Measurements from ENCODE around the gene ACOD1.
"Not testable (repeated sequence)": the region's sequence is repeated elsewhere in the genome, so short reads cannot be mapped to it uniquely, and the experiment has no call there.

The ACOD1 gene

DNA sequence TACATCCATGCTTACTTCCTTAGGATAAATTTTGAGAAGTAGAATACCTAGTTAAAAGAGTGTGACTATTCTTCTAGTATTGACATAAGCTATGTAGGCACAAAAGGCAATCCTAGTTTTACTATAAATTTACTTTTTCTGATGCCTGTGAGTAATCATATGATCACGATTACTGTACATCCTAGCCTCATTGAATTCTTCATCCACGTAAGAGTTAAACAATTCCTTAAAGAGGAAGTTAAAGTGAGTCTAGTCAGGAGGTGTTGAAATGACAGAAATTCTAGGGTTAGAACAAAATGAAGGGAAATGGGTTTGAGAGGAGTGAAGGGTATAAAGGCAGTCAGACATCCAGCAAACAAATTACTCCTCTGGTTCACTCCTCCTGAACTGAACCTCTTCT, at the start of gene ACOD1:
Gene ACOD1 (plus strand): TSS at position 363 of the 400 bp plus-strand sequence. CDS start 48 bp downstream, outside the sequence.
- Histone ChIP-seq H3K36me3 (ENCODE audit: insufficient read depth, insufficient read length, low read length) (no peaks in the 10 kb centered on the region), H3K9me3 (ENCODE audit: insufficient read depth, low read length) (no peaks in the 10 kb centered on the region), H3K4me1 (ENCODE audit: insufficient read depth, insufficient read length) (no peaks in the 10 kb centered on the region), H3K4me3 (ENCODE audit: insufficient read length, low read depth) (no peak within 1 kb of the TSS), H3K27me3 (ENCODE audit: insufficient read depth, insufficient read length) (no peaks in the 10 kb centered on the region), H3K9ac (ENCODE audit: insufficient read length, low read depth) (no peak within 1 kb of the TSS)
- TF ChIP-seq SUZ12 (IDR thresholded peaks at IDR 0.05; ENCODE audit: extremely low read depth, insufficient read depth, insufficient read length) (no peak), ZNF274 (IDR thresholded peaks at IDR 0.05; ENCODE audit: low read depth, low read length) (no peak), YY1 (IDR thresholded peaks at IDR 0.05; ENCODE audit: insufficient read depth, insufficient read length) (no peak)
- no peak for DNase-seq (ENCODE audit: low read depth, low spot score)

DNA sequence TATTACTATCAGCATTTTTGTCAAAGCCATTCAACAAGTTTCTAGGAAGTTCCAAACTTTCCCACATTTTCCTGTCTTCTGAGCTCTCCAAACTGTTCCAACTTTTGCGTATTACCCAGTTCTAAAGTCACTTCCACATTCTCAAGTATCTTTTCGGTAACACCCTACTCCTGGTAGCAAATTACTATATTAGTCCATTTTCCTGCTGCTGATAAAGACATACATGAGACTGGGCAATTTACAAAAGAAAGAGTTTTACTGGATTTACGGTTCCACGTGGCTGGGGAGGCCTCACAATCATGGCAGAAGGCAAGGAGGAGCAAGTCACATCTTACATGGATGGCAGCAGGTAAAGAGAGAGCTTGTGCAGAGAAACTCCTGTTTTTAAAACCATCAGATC, 49.2 kb upstream of the ACOD1 start:
- H3K9me3 ChIP-seq (ENCODE audit: insufficient read depth, low read length); H3K27me3 ChIP-seq (ENCODE audit: insufficient read depth, insufficient read length); H3K4me1 ChIP-seq (ENCODE audit: insufficient read depth, insufficient read length); H3K9ac ChIP-seq (ENCODE audit: insufficient read length, low read depth); H3K4me3 ChIP-seq (ENCODE audit: insufficient read length, low read depth); H3K36me3 ChIP-seq (ENCODE audit: insufficient read depth, insufficient read length, low read length); DNase-seq (ENCODE audit: low read depth, low spot score): not testable (repeated sequence)

GRCh38 chr13:76903544-76904162, 44.7 kb upstream of the ACOD1 start:
- no peak for TF ChIP-seq ZNF274 (IDR thresholded peaks at IDR 0.05; ENCODE audit: low read depth, low read length)
- TF ChIP-seq SUZ12 (IDR thresholded peaks at IDR 0.05; ENCODE audit: extremely low read depth, insufficient read depth, insufficient read length) = no peak
- no peak for TF ChIP-seq YY1 (IDR thresholded peaks at IDR 0.05; ENCODE audit: insufficient read depth, insufficient read length)
- Histone ChIP-seq H3K36me3 (ENCODE audit: insufficient read depth, insufficient read length, low read length) (no peaks in the 10 kb centered on the region), H3K9ac (ENCODE audit: insufficient read length, low read depth) (no peak overlapping the region), H3K9me3 (ENCODE audit: insufficient read depth, low read length) (no peaks in the 10 kb centered on the region), H3K27me3 (ENCODE audit: insufficient read depth, insufficient read length) (no peaks in the 10 kb centered on the region), H3K4me1 (ENCODE audit: insufficient read depth, insufficient read length) (no peaks in the 10 kb centered on the region), H3K4me3 (ENCODE audit: insufficient read length, low read depth) (no peak overlapping the region)
- DNase-seq (ENCODE audit: low read depth, low spot score) = peak; percentile 78

DNA sequence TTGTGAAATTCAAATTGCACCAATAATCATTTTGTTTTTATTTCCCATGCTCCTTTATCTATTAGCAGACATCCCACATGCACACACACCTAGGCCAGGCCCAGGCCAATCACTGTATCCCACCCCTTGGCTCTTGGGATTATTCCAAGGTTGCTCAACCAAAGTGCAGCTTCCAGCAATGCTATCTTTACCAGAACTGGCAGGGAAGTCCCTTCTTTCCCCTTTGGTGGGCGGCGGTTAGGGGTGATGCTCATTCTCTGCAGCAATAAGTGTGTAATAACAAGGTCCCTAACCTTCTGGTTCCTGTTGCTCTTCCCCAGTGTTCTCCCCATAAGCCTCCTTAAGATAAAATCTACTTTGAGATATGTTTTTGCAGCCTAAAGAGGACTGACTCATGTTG, 43.8 kb upstream of the ACOD1 start:
- H3K36me3 ChIP-seq (ENCODE audit: insufficient read depth, insufficient read length, low read length) = no peaks in the 10 kb centered on the region
- H3K27me3 ChIP-seq (ENCODE audit: insufficient read depth, insufficient read length) = no peaks in the 10 kb centered on the region
- no peak overlapping the region for H3K4me3 ChIP-seq (ENCODE audit: insufficient read length, low read depth)
- TF ChIP-seq SUZ12 (IDR thresholded peaks at IDR 0.05; ENCODE audit: extremely low read depth, insufficient read depth, insufficient read length) (no peak), ZNF274 (IDR thresholded peaks at IDR 0.05; ENCODE audit: low read depth, low read length) (no peak), YY1 (IDR thresholded peaks at IDR 0.05; ENCODE audit: insufficient read depth, insufficient read length) (no peak)
- H3K9me3 ChIP-seq (ENCODE audit: insufficient read depth, low read length) = no peaks in the 10 kb centered on the region
- no peaks in the 10 kb centered on the region for H3K4me1 ChIP-seq (ENCODE audit: insufficient read depth, insufficient read length)
- H3K9ac ChIP-seq (ENCODE audit: insufficient read length, low read depth) = no peak overlapping the region
- no peak for DNase-seq (ENCODE audit: low read depth, low spot score)

- H3K9ac ChIP-seq (ENCODE audit: insufficient read length, low read depth) = no peak overlapping the region
- H3K27me3 ChIP-seq (ENCODE audit: insufficient read depth, insufficient read length) = no peaks in the 10 kb centered on the region
These were observed 35.8 kb upstream of the ACOD1 start for GRCh38 chr13:76912476-76912875.

DNA sequence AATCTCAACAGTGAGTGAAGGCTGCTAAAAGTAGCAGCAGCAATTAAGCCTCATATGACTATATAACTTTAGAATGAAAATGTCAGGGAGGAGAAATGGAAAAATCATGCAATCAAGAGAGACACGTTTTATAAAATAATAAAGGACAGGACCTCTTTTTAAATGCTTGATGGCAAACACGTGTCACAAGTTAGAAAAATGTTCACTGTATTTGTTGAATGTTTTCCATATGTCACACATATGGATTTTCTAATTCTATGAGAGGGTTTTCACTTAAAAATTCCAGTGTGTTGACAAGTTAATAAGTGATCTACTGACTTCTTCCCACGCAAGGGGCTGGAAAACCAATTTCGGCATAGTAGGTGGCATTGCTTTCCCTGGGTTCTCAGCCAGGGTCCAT, 34.4 kb upstream of the ACOD1 start:
- DNase-seq (ENCODE audit: low read depth, low spot score) = no peak
- TF ChIP-seq SUZ12 (IDR thresholded peaks at IDR 0.05; ENCODE audit: extremely low read depth, insufficient read depth, insufficient read length) = no peak
- no peak for TF ChIP-seq YY1 (IDR thresholded peaks at IDR 0.05; ENCODE audit: insufficient read depth, insufficient read length)
- no peak for TF ChIP-seq ZNF274 (IDR thresholded peaks at IDR 0.05; ENCODE audit: low read depth, low read length)
- no peak overlapping the region for H3K4me3 ChIP-seq (ENCODE audit: insufficient read length, low read depth)
- no peaks in the 10 kb centered on the region for H3K4me1 ChIP-seq (ENCODE audit: insufficient read depth, insufficient read length)
- no peaks in the 10 kb centered on the region for H3K9me3 ChIP-seq (ENCODE audit: insufficient read depth, low read length)
- H3K9ac ChIP-seq (ENCODE audit: insufficient read length, low read depth) = no peak overlapping the region
- no peaks in the 10 kb centered on the region for H3K27me3 ChIP-seq (ENCODE audit: insufficient read depth, insufficient read length)
- H3K36me3 ChIP-seq (ENCODE audit: insufficient read depth, insufficient read length, low read length) = no peaks in the 10 kb centered on the region

More at GRCh38 chr13:76912476-76912875, 35.8 kb upstream of the ACOD1 start:
- Histone ChIP-seq H3K9me3 (ENCODE audit: insufficient read depth, low read length) (no peaks in the 10 kb centered on the region), H3K4me1 (ENCODE audit: insufficient read depth, insufficient read length) (no peaks in the 10 kb centered on the region), H3K36me3 (ENCODE audit: insufficient read depth, insufficient read length, low read length) (no peaks in the 10 kb centered on the region), H3K4me3 (ENCODE audit: insufficient read length, low read depth) (no peak overlapping the region)
- no peak for TF ChIP-seq ZNF274 (IDR thresholded peaks at IDR 0.05; ENCODE audit: low read depth, low read length)
- TF ChIP-seq SUZ12 (IDR thresholded peaks at IDR 0.05; ENCODE audit: extremely low read depth, insufficient read depth, insufficient read length) = no peak
- TF ChIP-seq YY1 (IDR thresholded peaks at IDR 0.05; ENCODE audit: insufficient read depth, insufficient read length) = no peak
- DNase-seq (ENCODE audit: low read depth, low spot score) = no peak

GRCh38 chr13:76917095-76917494, 31.2 kb upstream of the ACOD1 start:
- no peak for DNase-seq (ENCODE audit: low read depth, low spot score)
- Histone ChIP-seq H3K4me1 (ENCODE audit: insufficient read depth, insufficient read length) (no peaks in the 10 kb centered on the region), H3K9me3 (ENCODE audit: insufficient read depth, low read length) (no peaks in the 10 kb centered on the region), H3K27me3 (ENCODE audit: insufficient read depth, insufficient read length) (no peaks in the 10 kb centered on the region), H3K36me3 (ENCODE audit: insufficient read depth, insufficient read length, low read length) (no peaks in the 10 kb centered on the region), H3K9ac (ENCODE audit: insufficient read length, low read depth) (no peak overlapping the region), H3K4me3 (ENCODE audit: insufficient read length, low read depth) (no peak overlapping the region)
- no peak for TF ChIP-seq SUZ12 (IDR thresholded peaks at IDR 0.05; ENCODE audit: extremely low read depth, insufficient read depth, insufficient read length)
- no peak for TF ChIP-seq YY1 (IDR thresholded peaks at IDR 0.05; ENCODE audit: insufficient read depth, insufficient read length)
- no peak for TF ChIP-seq ZNF274 (IDR thresholded peaks at IDR 0.05; ENCODE audit: low read depth, low read length)

- not testable (repeated sequence) for DNase-seq (ENCODE audit: low read depth, low spot score); H3K9ac ChIP-seq (ENCODE audit: insufficient read length, low read depth); H3K9me3 ChIP-seq (ENCODE audit: insufficient read depth, low read length); H3K4me3 ChIP-seq (ENCODE audit: insufficient read length, low read depth); H3K4me1 ChIP-seq (ENCODE audit: insufficient read depth, insufficient read length); H3K27me3 ChIP-seq (ENCODE audit: insufficient read depth, insufficient read length); H3K36me3 ChIP-seq (ENCODE audit: insufficient read depth, insufficient read length, low read length)
These were observed 30.4 kb upstream of the ACOD1 start for GRCh38 chr13:76917755-76918481.
